Measurements from ENCODE around the gene ZFX.
"Not testable (repeated sequence)": the region's sequence is repeated elsewhere in the genome, so short reads cannot be mapped to it uniquely, and the experiment has no call there.

The ZFX gene

DNA sequence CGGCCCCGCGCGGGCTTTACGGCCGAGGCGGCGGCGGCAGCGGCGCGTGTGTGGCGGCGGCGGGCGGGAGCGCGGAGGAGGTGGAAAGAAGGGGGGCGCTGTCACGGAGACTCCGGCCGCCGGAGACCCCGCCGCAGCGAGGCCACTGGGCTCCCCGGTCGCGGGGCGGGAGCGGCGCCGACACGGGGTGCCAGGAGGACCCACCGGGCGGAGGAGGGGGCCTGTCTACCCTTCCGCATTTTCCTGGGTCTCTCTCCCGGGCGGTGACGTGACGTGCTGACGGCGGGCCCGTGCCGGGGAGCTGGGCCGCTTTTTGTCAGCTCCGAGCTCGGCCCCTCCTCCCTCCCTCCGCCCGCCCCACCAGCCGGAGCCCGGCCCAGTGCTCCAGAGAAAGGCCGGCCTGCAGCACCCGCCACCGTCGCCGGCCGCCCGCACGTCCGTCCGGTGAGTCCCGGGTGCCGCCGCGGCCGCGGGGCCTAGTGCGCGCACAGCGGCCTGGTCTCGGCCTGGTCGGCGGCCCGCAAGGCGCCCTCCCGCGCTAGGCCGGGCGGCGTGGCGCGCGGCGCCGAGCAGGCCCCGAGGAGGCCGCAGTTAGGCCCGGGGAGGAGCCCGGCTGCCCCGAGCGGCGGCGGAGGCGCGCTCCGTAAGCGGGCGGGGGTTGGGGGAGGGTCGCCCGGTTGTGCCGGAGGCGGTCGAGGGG lies at the start of gene ZFX:
TSS of gene ZFX (plus strand) at position 379 of the 700 bp plus-strand sequence. CDS start 23,014 bp downstream, outside the sequence.
- peaks cover 21% of the 10 kb centered on the region for H3K36me3 Mint-ChIP-seq (ENCODE audit: insufficient read depth)
- H3K27ac Mint-ChIP-seq (ENCODE audit: low read depth), result peak within 1 kb of the TSS; percentile 84
- no peaks in the 10 kb centered on the region for H3K9me3 Mint-ChIP-seq
- H3K27me3 Mint-ChIP-seq, result no peaks in the 10 kb centered on the region
- H3K4me1 Mint-ChIP-seq, result peaks cover 37% of the 10 kb centered on the region
- H3K4me3 Mint-ChIP-seq, result peak within 1 kb of the TSS; percentile 89
- peak; percentile 26 to 51 for DNase-seq (ENCODE audit: low spot score in 2 of 2)
- ATAC-seq (replicated peaks; ENCODE audit: extremely low read depth, poor library complexity, severe bottlenecking), result peak; percentile 34

DNA sequence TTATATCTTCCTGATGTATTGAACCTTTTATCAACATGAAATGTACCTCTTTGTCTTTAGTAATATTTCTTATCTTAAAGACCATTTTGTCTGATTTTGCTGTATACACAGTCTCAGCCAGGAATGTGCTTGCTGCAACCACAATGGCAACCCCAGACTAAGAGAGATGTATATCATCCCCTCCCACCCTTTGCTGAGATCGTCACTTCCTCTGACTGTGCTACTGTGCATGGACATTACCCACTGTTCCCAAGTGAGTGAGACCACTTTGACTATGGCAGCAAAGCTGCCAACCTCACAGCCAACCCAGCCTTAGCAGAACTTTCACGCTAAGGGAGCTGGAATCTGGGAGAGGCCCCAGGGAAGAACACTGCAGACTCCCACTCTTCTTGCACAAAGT lies 48.8 kb upstream of the ZFX start:
- no peak overlapping the region for H3K4me3 Mint-ChIP-seq
- ATAC-seq (replicated peaks; ENCODE audit: extremely low read depth, poor library complexity, severe bottlenecking), result no peak
- no peak overlapping the region for H3K27ac Mint-ChIP-seq (ENCODE audit: low read depth)

DNA sequence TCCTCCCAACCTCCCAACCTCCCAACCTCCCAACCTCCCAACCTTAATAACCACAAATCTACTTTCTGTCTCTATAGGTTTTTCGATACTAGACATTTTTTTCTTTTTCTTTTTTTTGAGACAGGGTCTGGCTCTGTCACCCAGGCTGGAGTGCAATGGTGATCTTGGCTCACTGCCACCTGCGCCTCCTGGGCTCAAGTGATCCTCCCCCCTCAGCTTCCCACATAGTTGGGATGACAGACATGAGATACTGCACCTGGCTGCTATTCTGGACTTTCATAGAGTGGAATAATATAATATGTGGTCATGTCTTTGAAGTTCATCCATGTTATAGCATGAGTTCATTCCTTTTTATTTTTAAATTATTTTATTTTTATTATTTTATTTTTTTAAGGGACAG lies 39.5 kb upstream of the ZFX start:
- Mint-ChIP-seq H3K27me3 (no peaks in the 10 kb centered on the region), H3K27ac (ENCODE audit: low read depth) (no peak overlapping the region), H3K4me3 (no peak overlapping the region), H3K9me3 (no peaks in the 10 kb centered on the region), H3K36me3 (ENCODE audit: insufficient read depth) (no peaks in the 10 kb centered on the region), H3K4me1 (no peaks in the 10 kb centered on the region)
- DNase-seq (ENCODE audit: low spot score in 2 of 2), result no peak
- no peak for ATAC-seq (replicated peaks; ENCODE audit: extremely low read depth, poor library complexity, severe bottlenecking)

More for the DNA sequence above, 48.8 kb upstream of the ZFX start:
- Mint-ChIP-seq H3K36me3 (ENCODE audit: insufficient read depth) (no peaks in the 10 kb centered on the region), H3K4me1 (peaks cover 13% of the 10 kb centered on the region), H3K27me3 (no peaks in the 10 kb centered on the region), H3K9me3 (no peaks in the 10 kb centered on the region)
- DNase-seq (ENCODE audit: low spot score in 2 of 2), result no peak

GRCh38 chrX:24113181-24113580 lies 36.3 kb upstream of the ZFX start:
- DNase-seq (ENCODE audit: low spot score in 2 of 2) (no peak), ATAC-seq (replicated peaks; ENCODE audit: extremely low read depth, poor library complexity, severe bottlenecking) (no peak)
- no peaks in the 10 kb centered on the region for H3K36me3 Mint-ChIP-seq (ENCODE audit: insufficient read depth)
- H3K27ac Mint-ChIP-seq (ENCODE audit: low read depth), result no peak overlapping the region
- no peak overlapping the region for H3K4me3 Mint-ChIP-seq
- no peaks in the 10 kb centered on the region for H3K4me1 Mint-ChIP-seq
- no peaks in the 10 kb centered on the region for H3K27me3 Mint-ChIP-seq
- H3K9me3 Mint-ChIP-seq, result no peaks in the 10 kb centered on the region

DNA sequence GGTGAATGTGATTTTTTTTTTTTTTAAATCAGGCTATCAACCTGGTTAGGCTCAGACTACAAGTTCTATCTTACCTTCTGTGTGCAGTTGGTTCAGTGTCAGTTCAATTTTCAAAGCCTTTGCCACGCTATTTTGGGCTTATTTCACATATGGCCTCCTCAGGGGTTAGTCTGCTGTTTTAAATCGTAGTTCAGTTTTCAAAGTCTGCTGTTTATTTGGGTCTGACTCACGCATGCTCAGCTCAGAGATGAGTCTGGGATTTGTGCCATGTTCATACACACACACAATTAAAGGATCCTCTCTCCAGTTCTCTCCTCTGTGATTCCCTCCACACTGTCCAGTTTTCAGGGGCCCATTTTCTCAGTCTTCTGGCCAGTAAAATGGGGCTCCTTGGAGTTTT lies 32.3 kb upstream of the ZFX start:
- no peak overlapping the region for H3K27ac Mint-ChIP-seq (ENCODE audit: low read depth)

DNA sequence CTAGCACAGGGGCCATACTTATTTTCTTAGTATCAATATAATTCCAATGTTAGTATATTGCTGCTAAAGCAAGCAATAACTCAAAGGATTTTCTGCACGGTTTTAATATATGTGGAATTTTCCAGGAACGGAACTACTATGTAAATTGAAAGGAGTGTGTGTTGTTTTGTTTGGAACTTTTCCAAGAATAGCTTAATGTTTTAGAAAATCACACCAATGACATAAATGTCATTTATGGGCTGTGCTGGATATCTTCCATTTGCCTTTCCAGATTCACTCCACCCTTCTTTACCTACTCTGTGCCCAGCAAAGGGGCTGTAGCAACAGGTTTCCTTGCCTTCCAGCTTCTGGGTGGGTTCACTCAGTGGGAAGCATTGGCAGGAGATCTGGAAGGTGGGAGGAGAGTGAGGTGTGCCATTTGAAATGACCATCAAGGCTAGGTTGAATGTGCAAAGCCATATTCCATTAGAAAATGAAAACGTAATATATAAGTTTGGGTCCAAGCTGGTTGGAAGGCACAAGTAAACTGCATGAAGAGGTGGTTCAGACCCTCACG lies 25.2 kb upstream of the ZFX start:
- DNase-seq (ENCODE audit: low spot score in 2 of 2) (no peak), ATAC-seq (replicated peaks; ENCODE audit: extremely low read depth, poor library complexity, severe bottlenecking) (no peak)
- H3K27ac Mint-ChIP-seq (ENCODE audit: low read depth), result no peak overlapping the region
- H3K27me3 Mint-ChIP-seq, result no peaks in the 10 kb centered on the region
- no peaks in the 10 kb centered on the region for H3K9me3 Mint-ChIP-seq
- no peaks in the 10 kb centered on the region for H3K4me1 Mint-ChIP-seq
- no peaks in the 10 kb centered on the region for H3K36me3 Mint-ChIP-seq (ENCODE audit: insufficient read depth)
- no peak overlapping the region for H3K4me3 Mint-ChIP-seq

More for the DNA sequence above, 32.3 kb upstream of the ZFX start:
- no peaks in the 10 kb centered on the region for H3K9me3 Mint-ChIP-seq
- no peaks in the 10 kb centered on the region for H3K36me3 Mint-ChIP-seq (ENCODE audit: insufficient read depth)
- no peak overlapping the region for H3K4me3 Mint-ChIP-seq
- H3K27me3 Mint-ChIP-seq, result no peaks in the 10 kb centered on the region
- DNase-seq (ENCODE audit: low spot score in 2 of 2) (no peak), ATAC-seq (replicated peaks; ENCODE audit: extremely low read depth, poor library complexity, severe bottlenecking) (no peak)
- no peaks in the 10 kb centered on the region for H3K4me1 Mint-ChIP-seq

DNA sequence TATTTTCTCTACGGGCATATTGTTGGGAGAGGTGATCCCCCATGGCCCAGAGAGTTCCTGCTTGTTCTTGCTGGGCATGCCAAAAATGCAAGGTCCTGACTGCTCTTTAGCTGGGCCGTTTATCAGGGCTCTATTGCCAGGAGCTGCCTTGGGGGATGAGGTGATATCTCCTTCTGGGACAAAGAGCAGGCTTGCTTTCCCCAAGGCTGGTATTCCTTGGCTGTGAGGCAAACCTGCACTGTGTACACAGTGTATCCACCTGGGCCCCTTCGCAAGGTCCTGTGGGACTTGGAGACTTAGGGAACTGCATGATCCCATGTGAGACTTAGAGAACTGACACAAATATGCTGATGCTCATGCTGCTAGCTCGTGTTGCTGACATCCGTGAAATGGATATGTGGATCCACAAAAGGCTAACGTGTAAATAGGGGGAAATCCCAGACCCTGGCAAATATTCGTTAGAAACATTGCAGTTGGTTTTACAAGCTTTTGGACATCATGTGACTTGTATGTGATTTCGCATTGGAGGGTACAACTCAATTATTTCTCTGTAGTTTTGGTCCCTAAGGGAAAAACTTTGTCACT lies 24.4 kb upstream of the ZFX start:
- H3K36me3 Mint-ChIP-seq (ENCODE audit: insufficient read depth), result no peaks in the 10 kb centered on the region

DNA sequence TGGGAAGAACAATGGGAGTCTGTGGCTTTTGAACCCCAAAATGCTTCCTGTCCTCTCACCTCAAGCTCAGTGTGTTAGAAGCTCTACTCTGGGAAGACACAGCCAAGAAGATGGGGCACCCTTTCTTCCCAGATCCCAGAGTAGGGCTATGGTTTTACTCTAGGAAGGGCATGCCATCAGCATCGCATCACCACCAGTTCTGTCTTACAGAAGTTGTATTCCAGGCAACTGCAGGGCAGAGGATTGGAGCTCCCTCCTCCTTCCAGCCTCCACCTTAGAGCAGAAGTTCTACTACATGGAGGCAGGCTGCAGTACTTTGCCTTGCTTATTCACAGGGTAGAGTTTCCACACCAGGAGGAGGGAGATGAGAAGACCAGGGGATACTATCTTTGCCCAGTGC lies 18.1 kb upstream of the ZFX start:
- H3K27me3 Mint-ChIP-seq, result no peaks in the 10 kb centered on the region
- H3K4me3 Mint-ChIP-seq, result no peak overlapping the region
- H3K27ac Mint-ChIP-seq (ENCODE audit: low read depth), result no peak overlapping the region
- no peaks in the 10 kb centered on the region for H3K4me1 Mint-ChIP-seq
- no peaks in the 10 kb centered on the region for H3K9me3 Mint-ChIP-seq
- ATAC-seq (replicated peaks; ENCODE audit: extremely low read depth, poor library complexity, severe bottlenecking) (no peak), DNase-seq (ENCODE audit: low spot score in 2 of 2) (no peak)
- H3K36me3 Mint-ChIP-seq (ENCODE audit: insufficient read depth), result no peaks in the 10 kb centered on the region

More for the DNA sequence above, 24.4 kb upstream of the ZFX start:
- Mint-ChIP-seq H3K9me3 (no peaks in the 10 kb centered on the region), H3K4me3 (no peak overlapping the region), H3K27ac (ENCODE audit: low read depth) (no peak overlapping the region), H3K4me1 (no peaks in the 10 kb centered on the region), H3K27me3 (no peaks in the 10 kb centered on the region)
- ATAC-seq (replicated peaks; ENCODE audit: extremely low read depth, poor library complexity, severe bottlenecking) (no peak), DNase-seq (ENCODE audit: low spot score in 2 of 2) (no peak)

GRCh38 chrX:24133312-24133711 lies 16.2 kb upstream of the ZFX start:
- no peak for DNase-seq (ENCODE audit: low spot score in 2 of 2)
- H3K27ac Mint-ChIP-seq (ENCODE audit: low read depth), result no peak overlapping the region
- no peaks in the 10 kb centered on the region for H3K27me3 Mint-ChIP-seq
- H3K9me3 Mint-ChIP-seq, result no peaks in the 10 kb centered on the region
- no peak overlapping the region for H3K4me3 Mint-ChIP-seq
- ATAC-seq (replicated peaks; ENCODE audit: extremely low read depth, poor library complexity, severe bottlenecking), result no peak
- no peaks in the 10 kb centered on the region for H3K4me1 Mint-ChIP-seq
- H3K36me3 Mint-ChIP-seq (ENCODE audit: insufficient read depth), result no peaks in the 10 kb centered on the region

- H3K9me3 Mint-ChIP-seq; DNase-seq (ENCODE audit: low spot score in 2 of 2); ATAC-seq (replicated peaks; ENCODE audit: extremely low read depth, poor library complexity, severe bottlenecking); H3K27me3 Mint-ChIP-seq; H3K4me1 Mint-ChIP-seq; H3K36me3 Mint-ChIP-seq (ENCODE audit: insufficient read depth); H3K4me3 Mint-ChIP-seq; H3K27ac Mint-ChIP-seq (ENCODE audit: low read depth): not testable (repeated sequence)
These were observed 13.8 kb upstream of the ZFX start for GRCh38 chrX:24135768-24136167.

DNA sequence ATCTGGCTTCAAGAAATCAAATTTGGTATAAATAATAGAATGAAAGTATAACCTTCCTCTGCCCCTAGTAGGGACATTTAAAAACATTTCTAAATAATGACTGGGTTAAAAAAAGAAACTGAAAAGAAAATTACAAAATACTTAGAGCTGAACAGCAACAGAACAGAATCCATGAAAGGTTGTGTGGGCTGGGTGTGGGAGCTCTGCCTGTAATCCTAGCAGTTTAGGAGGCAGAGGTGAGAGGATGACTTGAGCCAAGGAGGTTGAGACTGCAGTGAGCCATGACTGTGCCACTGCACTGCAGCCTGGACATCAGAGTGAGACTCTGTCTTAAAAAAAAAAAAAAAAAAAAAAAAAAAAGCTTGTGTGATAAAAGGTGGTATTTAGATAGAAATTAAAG lies 12.3 kb upstream of the ZFX start:
- Mint-ChIP-seq H3K27me3 (no peaks in the 10 kb centered on the region), H3K27ac (ENCODE audit: low read depth) (no peak overlapping the region), H3K4me3 (no peak overlapping the region), H3K9me3 (no peaks in the 10 kb centered on the region), H3K36me3 (ENCODE audit: insufficient read depth) (no peaks in the 10 kb centered on the region), H3K4me1 (no peaks in the 10 kb centered on the region)
- ATAC-seq (replicated peaks; ENCODE audit: extremely low read depth, poor library complexity, severe bottlenecking) (no peak), DNase-seq (ENCODE audit: low spot score in 2 of 2) (no peak)

- not testable (repeated sequence) for H3K4me3 Mint-ChIP-seq; H3K9me3 Mint-ChIP-seq; DNase-seq (ENCODE audit: low spot score in 2 of 2); ATAC-seq (replicated peaks; ENCODE audit: extremely low read depth, poor library complexity, severe bottlenecking); H3K4me1 Mint-ChIP-seq; H3K27me3 Mint-ChIP-seq; H3K27ac Mint-ChIP-seq (ENCODE audit: low read depth); H3K36me3 Mint-ChIP-seq (ENCODE audit: insufficient read depth)
These were observed 5.5 kb upstream of the ZFX start for GRCh38 chrX:24143982-24144381.

GRCh38 chrX:24144528-24144927 lies 5.0 kb upstream of the ZFX start:
- Mint-ChIP-seq H3K4me3 (no peak overlapping the region), H3K4me1 (peaks cover 4% of the 10 kb centered on the region)

More at GRCh38 chrX:24144528-24144927, 5.0 kb upstream of the ZFX start:
- Mint-ChIP-seq H3K9me3 (no peaks in the 10 kb centered on the region), H3K36me3 (ENCODE audit: insufficient read depth) (peaks cover 4% of the 10 kb centered on the region), H3K27ac (ENCODE audit: low read depth) (no peak overlapping the region), H3K27me3 (no peaks in the 10 kb centered on the region)
- no peak for ATAC-seq (replicated peaks; ENCODE audit: extremely low read depth, poor library complexity, severe bottlenecking)
- no peak for DNase-seq (ENCODE audit: low spot score in 2 of 2)
